ENCODE results near the gene MSL3B.
"Not testable (repeated sequence)": the region's sequence is repeated elsewhere in the genome, so short reads cannot be mapped to it uniquely, and the experiment has no call there.

MSL3B gene

DNA sequence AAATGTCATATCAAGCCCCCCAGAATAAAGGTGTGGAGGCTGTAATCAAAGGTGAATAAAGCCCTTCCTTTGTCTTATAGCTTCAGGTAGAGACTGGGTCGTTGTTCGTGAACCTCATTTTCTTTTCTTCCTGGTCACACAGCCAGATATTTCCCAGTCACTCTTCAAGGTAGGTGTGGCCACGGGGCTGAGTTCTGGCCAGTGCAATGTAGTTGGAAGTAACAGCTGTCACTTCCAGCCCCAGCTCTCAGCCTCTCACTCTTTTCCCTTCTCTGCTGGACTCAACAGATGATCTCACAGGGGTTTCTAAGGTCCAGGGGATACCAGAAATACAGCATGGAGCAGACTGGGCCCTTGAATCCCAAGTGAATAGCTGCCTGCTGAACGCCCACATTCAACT lies 33.2 kb upstream of the MSL3B start:
- POLR2A ChIA-PET, result no interaction called here
- Histone ChIP-seq H3K4me3 (ENCODE audit: control insufficient read depth in 1 of 7, extremely low read depth in 1 of 7, insufficient read depth in 4 of 7, low read depth in 2 of 7, low read length in 6 of 7) (no peak overlapping the region), H3K27ac (ENCODE audit: insufficient read depth in 1 of 2, low read depth in 1 of 2, low read length in 2 of 2, poor library complexity in 1 of 2, severe bottlenecking in 2 of 2) (no peak overlapping the region), H3K36me3 (ENCODE audit: control insufficient read depth in 4 of 4, insufficient read depth in 4 of 4, low read length in 3 of 4) (no peaks in the 10 kb centered on the region), H3K27me3 (replicated peaks in 2 of 5; ENCODE audit: control insufficient read depth in 4 of 5, insufficient read depth in 5 of 5, low read length in 4 of 5) (peaks cover 2 to 47% (median 7%) of the 10 kb centered on the region in 5 experiments), H3K9me3 (ENCODE audit: control extremely low read depth in 1 of 5, control insufficient read depth in 4 of 5, insufficient read depth in 2 of 5, low read depth in 1 of 5, low read length in 4 of 5) (no peaks in the 10 kb centered on the region), H3K4me1 (ENCODE audit: control extremely low read depth in 1 of 4, control insufficient read depth in 4 of 4, insufficient read depth in 4 of 4, low read length in 3 of 4) (no peaks in the 10 kb centered on the region)
- CTCF ChIA-PET, result no interaction called here
- WGBS (ENCODE audit: insufficient coverage), result 82% methylated on average over 3 of the region's 4 CpGs
- no peak for DNase-seq

DNA sequence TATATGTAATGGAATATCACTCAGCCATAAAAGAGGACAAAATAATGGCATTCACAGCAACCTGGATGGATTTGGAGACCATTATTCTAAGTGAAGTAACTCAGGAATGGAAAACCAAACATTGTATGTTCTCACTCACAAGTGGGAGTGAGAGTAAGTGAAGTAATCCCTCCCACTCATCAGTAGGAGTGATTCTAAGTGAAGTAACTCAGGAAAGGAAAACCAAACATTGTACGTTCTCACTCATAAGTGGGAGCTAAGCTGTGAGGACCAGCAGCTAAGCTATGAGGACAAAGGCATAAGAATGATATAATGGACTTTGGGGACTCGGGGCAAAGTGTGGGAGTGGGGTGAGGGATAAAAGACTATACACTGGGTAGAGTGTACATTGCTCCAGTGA lies 28.1 kb upstream of the MSL3B start:
- H3K9me3 ChIP-seq (ENCODE audit: control extremely low read depth in 1 of 5, control insufficient read depth in 4 of 5, insufficient read depth in 2 of 5, low read depth in 1 of 5, low read length in 4 of 5); H3K4me1 ChIP-seq (ENCODE audit: control extremely low read depth in 1 of 4, control insufficient read depth in 4 of 4, insufficient read depth in 4 of 4, low read length in 3 of 4); DNase-seq; H3K27ac ChIP-seq (ENCODE audit: insufficient read depth in 1 of 2, low read depth in 1 of 2, low read length in 2 of 2, poor library complexity in 1 of 2, severe bottlenecking in 2 of 2); POLR2A ChIA-PET; H3K36me3 ChIP-seq (ENCODE audit: control insufficient read depth in 4 of 4, insufficient read depth in 4 of 4, low read length in 3 of 4); CTCF ChIA-PET; H3K4me3 ChIP-seq (ENCODE audit: control insufficient read depth in 1 of 7, extremely low read depth in 1 of 7, insufficient read depth in 4 of 7, low read depth in 2 of 7, low read length in 6 of 7): not testable (repeated sequence)
- 63% methylated on average over 1 of the region's 2 CpGs for WGBS (ENCODE audit: insufficient coverage)
- peaks cover 0 to 38% (median 7%) of the 10 kb centered on the region in 5 experiments for H3K27me3 ChIP-seq (replicated peaks in 2 of 5; ENCODE audit: control insufficient read depth in 4 of 5, insufficient read depth in 5 of 5, low read length in 4 of 5)

- H3K9me3 ChIP-seq (ENCODE audit: control extremely low read depth in 1 of 5, control insufficient read depth in 4 of 5, insufficient read depth in 2 of 5, low read depth in 1 of 5, low read length in 4 of 5), result no peaks in the 10 kb centered on the region
- peaks cover 0 to 32% (median 5%) of the 10 kb centered on the region in 5 experiments for H3K27me3 ChIP-seq (replicated peaks in 2 of 5; ENCODE audit: control insufficient read depth in 4 of 5, insufficient read depth in 5 of 5, low read length in 4 of 5)
- 100% methylated on average over 1 of the region's 2 CpGs for WGBS (ENCODE audit: insufficient coverage)
- ChIA-PET POLR2A (no interaction called here), CTCF (no interaction called here)
- no peaks in the 10 kb centered on the region for H3K4me1 ChIP-seq (ENCODE audit: control extremely low read depth in 1 of 4, control insufficient read depth in 4 of 4, insufficient read depth in 4 of 4, low read length in 3 of 4)
- H3K27ac ChIP-seq (ENCODE audit: insufficient read depth in 1 of 2, low read depth in 1 of 2, low read length in 2 of 2, poor library complexity in 1 of 2, severe bottlenecking in 2 of 2), result no peak overlapping the region
- no peak for DNase-seq
- H3K36me3 ChIP-seq (ENCODE audit: control insufficient read depth in 4 of 4, insufficient read depth in 4 of 4, low read length in 3 of 4), result no peaks in the 10 kb centered on the region
- H3K4me3 ChIP-seq (ENCODE audit: control insufficient read depth in 1 of 7, extremely low read depth in 1 of 7, insufficient read depth in 4 of 7, low read depth in 2 of 7, low read length in 6 of 7), result no peak overlapping the region
These were observed 24.6 kb upstream of the MSL3B start for GRCh38 chr2:233892793-233893192.

DNA sequence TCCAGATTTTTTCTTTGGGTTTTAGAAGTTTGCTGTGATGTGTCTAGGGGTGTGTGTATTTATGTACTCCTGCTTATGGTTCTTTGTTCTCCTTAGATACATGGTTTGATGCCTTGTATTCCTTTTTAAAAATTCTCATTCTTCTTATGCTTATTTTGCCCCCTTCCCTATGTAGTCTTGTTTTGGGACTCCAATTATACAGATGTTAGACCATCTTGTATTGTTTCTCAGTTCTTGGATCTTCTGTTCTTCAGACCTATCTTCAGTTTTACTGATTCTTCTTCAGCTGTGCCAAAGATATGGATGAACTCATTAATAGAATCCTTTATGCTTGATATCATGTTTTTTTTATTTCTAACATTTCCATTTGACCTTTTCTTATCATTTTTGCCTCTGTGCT lies 14.2 kb upstream of the MSL3B start:
- H3K4me3 ChIP-seq (ENCODE audit: control insufficient read depth in 1 of 7, extremely low read depth in 1 of 7, insufficient read depth in 4 of 7, low read depth in 2 of 7, low read length in 6 of 7), result no peak overlapping the region
- DNase-seq, result peak in 2 of 3 donors; percentile 13 to 16
- no peaks in the 10 kb centered on the region for H3K36me3 ChIP-seq (ENCODE audit: control insufficient read depth in 4 of 4, insufficient read depth in 4 of 4, low read length in 3 of 4)
- CTCF ChIA-PET, result no interaction called here
- H3K27me3 ChIP-seq (replicated peaks in 2 of 5; ENCODE audit: control insufficient read depth in 4 of 5, insufficient read depth in 5 of 5, low read length in 4 of 5), result peaks cover 0 to 6% (median 1%) of the 10 kb centered on the region in 5 experiments
- no peaks in the 10 kb centered on the region for H3K4me1 ChIP-seq (ENCODE audit: control extremely low read depth in 1 of 4, control insufficient read depth in 4 of 4, insufficient read depth in 4 of 4, low read length in 3 of 4)
- POLR2A ChIA-PET, result no interaction called here
- peaks cover 1 to 12% (median 5%) of the 10 kb centered on the region in 5 experiments for H3K9me3 ChIP-seq (ENCODE audit: control extremely low read depth in 1 of 5, control insufficient read depth in 4 of 5, insufficient read depth in 2 of 5, low read depth in 1 of 5, low read length in 4 of 5)
- H3K27ac ChIP-seq (ENCODE audit: insufficient read depth in 1 of 2, low read depth in 1 of 2, low read length in 2 of 2, poor library complexity in 1 of 2, severe bottlenecking in 2 of 2), result no peak overlapping the region

GRCh38 chr2:233872125-233872524 lies 3.9 kb upstream of the MSL3B start:
- H3K4me1 ChIP-seq (ENCODE audit: control extremely low read depth in 1 of 4, control insufficient read depth in 4 of 4, insufficient read depth in 4 of 4, low read length in 3 of 4); H3K27ac ChIP-seq (ENCODE audit: insufficient read depth in 1 of 2, low read depth in 1 of 2, low read length in 2 of 2, poor library complexity in 1 of 2, severe bottlenecking in 2 of 2); H3K36me3 ChIP-seq (ENCODE audit: control insufficient read depth in 4 of 4, insufficient read depth in 4 of 4, low read length in 3 of 4); H3K4me3 ChIP-seq (ENCODE audit: control insufficient read depth in 1 of 7, extremely low read depth in 1 of 7, insufficient read depth in 4 of 7, low read depth in 2 of 7, low read length in 6 of 7); POLR2A ChIA-PET: not testable (repeated sequence)
- CTCF ChIA-PET, result interaction anchor here (0.8 to 4.4 kb wide), 3 partner anchors 11 to 673 kb away, joined by 3 to 25 read pairs (median 3); no protein-coding TSS in a partner anchor
- DNase-seq, result peak; percentile 70 to 90 (median 82)
- Histone ChIP-seq H3K27me3 (replicated peaks in 2 of 5; ENCODE audit: control insufficient read depth in 4 of 5, insufficient read depth in 5 of 5, low read length in 4 of 5) (peaks cover 0 to 20% (median 2%) of the 10 kb centered on the region in 5 experiments), H3K9me3 (ENCODE audit: control extremely low read depth in 1 of 5, control insufficient read depth in 4 of 5, insufficient read depth in 2 of 5, low read depth in 1 of 5, low read length in 4 of 5) (peaks cover 0 to 16% (median 2%) of the 10 kb centered on the region in 5 experiments)
- 0% methylated on average over 1 of the region's 2 CpGs for WGBS (ENCODE audit: insufficient coverage)

DNA sequence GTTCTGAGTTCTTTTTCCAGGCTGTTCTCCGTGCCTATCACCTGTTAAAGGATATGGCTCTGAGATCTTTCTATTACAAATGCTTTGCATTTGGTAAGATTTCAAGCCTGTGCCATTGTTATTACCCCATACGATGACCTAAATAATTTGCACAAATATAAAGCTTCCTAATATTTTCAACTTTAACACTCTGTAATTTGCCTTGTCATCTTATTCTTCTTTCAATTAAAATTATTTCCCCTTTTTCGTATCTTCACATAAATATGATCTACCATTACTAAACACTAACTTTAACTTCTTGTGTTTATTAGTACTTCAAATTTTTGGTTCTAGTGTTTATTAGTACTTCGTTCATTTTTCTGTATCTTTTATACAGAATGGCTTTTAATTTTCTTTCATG lies 3.2 kb upstream of the MSL3B start:
- ChIA-PET POLR2A (no interaction called here), CTCF (interaction anchor here (1.0 to 4.4 kb wide), 2 partner anchors 10 to 13 kb away, joined by 3 to 25 read pairs; no protein-coding TSS in a partner anchor)
- Histone ChIP-seq H3K9me3 (ENCODE audit: control extremely low read depth in 1 of 5, control insufficient read depth in 4 of 5, insufficient read depth in 2 of 5, low read depth in 1 of 5, low read length in 4 of 5) (peaks cover 0 to 19% (median 2%) of the 10 kb centered on the region in 5 experiments), H3K36me3 (ENCODE audit: control insufficient read depth in 4 of 4, insufficient read depth in 4 of 4, low read length in 3 of 4) (peaks cover 0 to 2% (median 0%) of the 10 kb centered on the region in 4 experiments), H3K27me3 (replicated peaks in 2 of 5; ENCODE audit: control insufficient read depth in 4 of 5, insufficient read depth in 5 of 5, low read length in 4 of 5) (peaks cover 0 to 20% (median 2%) of the 10 kb centered on the region in 5 experiments), H3K27ac (ENCODE audit: insufficient read depth in 1 of 2, low read depth in 1 of 2, low read length in 2 of 2, poor library complexity in 1 of 2, severe bottlenecking in 2 of 2) (no peak overlapping the region), H3K4me3 (ENCODE audit: control insufficient read depth in 1 of 7, extremely low read depth in 1 of 7, insufficient read depth in 4 of 7, low read depth in 2 of 7, low read length in 6 of 7) (no peak overlapping the region), H3K4me1 (ENCODE audit: control extremely low read depth in 1 of 4, control insufficient read depth in 4 of 4, insufficient read depth in 4 of 4, low read length in 3 of 4) (peaks cover 0 to 5% (median 1%) of the 10 kb centered on the region in 4 experiments)
- no peak for DNase-seq
- 93% methylated on average over 1 of the region's 4 CpGs for WGBS (ENCODE audit: insufficient coverage)

DNA sequence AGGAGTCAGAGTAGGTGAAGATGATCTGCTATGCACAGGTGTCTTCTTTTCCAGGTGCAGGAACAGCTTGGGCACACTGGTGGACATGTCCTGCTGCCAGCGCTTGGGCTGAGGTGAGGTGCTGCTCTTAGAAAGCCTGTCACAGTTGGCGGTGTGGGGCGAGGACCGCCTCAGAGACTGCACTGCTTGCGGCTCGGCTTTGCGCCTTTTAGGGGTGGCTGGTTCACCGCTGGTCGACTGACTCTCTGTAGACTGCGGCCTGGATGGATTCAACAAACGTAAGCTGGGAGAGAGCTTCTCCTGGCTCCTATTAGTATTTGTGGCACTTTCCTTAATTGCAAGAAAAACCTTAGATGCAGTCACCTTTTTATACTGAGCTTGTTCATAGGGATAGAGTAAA lies 1.7 kb downstream of the MSL3B start:
- Histone ChIP-seq H3K4me1 (ENCODE audit: control extremely low read depth in 1 of 4, control insufficient read depth in 4 of 4, insufficient read depth in 4 of 4, low read length in 3 of 4) (peaks cover 0 to 5% (median 1%) of the 10 kb centered on the region in 4 experiments), H3K27me3 (replicated peaks in 2 of 5; ENCODE audit: control insufficient read depth in 4 of 5, insufficient read depth in 5 of 5, low read length in 4 of 5) (peaks cover 0 to 14% (median 0%) of the 10 kb centered on the region in 5 experiments), H3K27ac (ENCODE audit: insufficient read depth in 1 of 2, low read depth in 1 of 2, low read length in 2 of 2, poor library complexity in 1 of 2, severe bottlenecking in 2 of 2) (no peak overlapping the region), H3K36me3 (ENCODE audit: control insufficient read depth in 4 of 4, insufficient read depth in 4 of 4, low read length in 3 of 4) (peaks cover 0 to 3% (median 0%) of the 10 kb centered on the region in 4 experiments), H3K4me3 (ENCODE audit: control insufficient read depth in 1 of 7, extremely low read depth in 1 of 7, insufficient read depth in 4 of 7, low read depth in 2 of 7, low read length in 6 of 7) (no peak overlapping the region), H3K9me3 (ENCODE audit: control extremely low read depth in 1 of 5, control insufficient read depth in 4 of 5, insufficient read depth in 2 of 5, low read depth in 1 of 5, low read length in 4 of 5) (peaks cover 0 to 19% (median 2%) of the 10 kb centered on the region in 5 experiments)
- CTCF ChIA-PET, result interaction anchor here (1.7 to 2.9 kb wide), 2 partner anchors 9 to 11 kb away, joined by 3 to 16 read pairs; no protein-coding TSS in a partner anchor
- POLR2A ChIA-PET, result no interaction called here
- no peak for DNase-seq
- WGBS (ENCODE audit: insufficient coverage), result 96% methylated on average over 11 of the region's 11 CpGs

All from common myeloid progenitor, CD34-positive (primary cell).